Skin of body (tissue), 2 donors: ENCODE results near the gene NT5M. TPM values are rescaled to one million over a fixed set of nuclear protein-coding genes. Genes with fewer than 3 reads are reported as not detected.

Experiments used
- DNase-seq: peaks from one replicate; lab custom pipeline; 2025; lab: John Stamatoyannopoulos, UW
- total RNA-seq: library from RNA; depleted of rRNA; stranded (reverse); fragments of >200 nt; gene quantifications from one replicate; pipeline ENCODE4 v1.2.3, GENCODE V29; 2014

NT5M gene
- total RNA-seq, 1 donor from 2014 or later: 0.99 TPM

DNA sequence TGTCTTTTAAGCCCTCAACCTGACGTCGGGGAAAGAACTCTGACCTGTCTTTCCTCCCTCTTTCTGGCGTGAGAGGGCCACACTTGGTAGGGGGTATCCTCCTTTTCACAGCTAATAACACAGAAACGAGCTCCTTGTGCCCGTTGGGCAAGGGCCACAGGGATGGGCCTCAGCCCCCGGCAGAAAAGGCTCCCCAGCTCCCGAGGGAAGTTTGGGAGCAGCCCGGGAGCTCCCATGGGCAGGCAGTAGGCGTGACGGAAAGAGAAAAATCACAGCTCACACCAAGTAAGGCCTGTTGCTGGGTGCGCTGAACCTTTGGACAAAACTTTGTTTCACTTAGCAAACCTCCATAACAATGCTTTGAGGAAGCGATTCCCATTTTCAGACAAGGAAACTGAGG is 90.8 kb downstream of the NT5M start:
- DNase-seq: no peak

DNA sequence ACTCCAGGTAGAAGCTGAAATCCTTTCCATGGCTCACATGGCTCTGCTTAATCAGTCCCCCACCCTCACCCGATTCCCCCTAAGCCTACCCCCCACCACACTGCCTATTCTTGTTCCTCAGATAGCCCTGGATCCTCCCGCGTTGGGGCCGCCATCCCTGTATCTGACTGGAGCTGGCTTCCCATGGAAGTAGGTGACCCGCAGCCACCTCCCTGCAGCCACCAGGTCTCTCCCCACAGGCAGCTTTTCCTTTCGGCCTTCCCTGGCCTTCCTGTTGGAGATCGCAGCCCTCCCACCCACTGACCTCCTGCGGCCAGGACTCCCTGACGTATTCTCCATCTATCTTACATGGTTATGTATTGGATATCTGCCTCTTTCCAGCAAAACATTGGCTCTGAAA is 91.3 kb downstream of the NT5M start:
- no peak for DNase-seq

DNA sequence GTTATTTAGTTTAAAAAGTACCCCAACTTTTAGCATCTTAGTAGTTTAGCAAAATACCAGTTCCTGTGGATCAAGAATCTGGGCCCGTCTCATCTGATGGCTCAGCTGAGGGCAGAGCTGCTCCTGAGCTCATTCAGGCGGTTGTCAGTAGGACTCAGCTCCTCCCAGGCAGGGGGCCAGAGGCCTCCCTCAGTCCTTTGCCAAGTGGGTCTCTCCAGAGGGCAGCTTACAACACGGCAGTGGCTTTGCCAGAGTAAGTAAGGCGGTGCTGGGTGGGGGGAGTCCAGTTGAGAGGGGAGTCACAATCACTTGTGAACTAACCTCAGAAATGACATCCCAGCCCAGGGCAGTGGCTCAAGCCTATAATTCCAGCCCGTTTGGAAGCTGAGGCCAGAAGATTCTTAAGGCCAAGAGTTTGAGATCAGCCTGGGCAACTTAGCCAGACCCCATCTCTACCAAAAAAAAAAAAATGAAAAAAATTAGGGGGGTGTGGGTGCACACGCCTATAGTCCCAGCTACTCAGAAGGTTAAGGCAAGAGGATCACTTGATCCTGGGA is 92.2 kb downstream of the NT5M start:
- DNase-seq: no peak

DNA sequence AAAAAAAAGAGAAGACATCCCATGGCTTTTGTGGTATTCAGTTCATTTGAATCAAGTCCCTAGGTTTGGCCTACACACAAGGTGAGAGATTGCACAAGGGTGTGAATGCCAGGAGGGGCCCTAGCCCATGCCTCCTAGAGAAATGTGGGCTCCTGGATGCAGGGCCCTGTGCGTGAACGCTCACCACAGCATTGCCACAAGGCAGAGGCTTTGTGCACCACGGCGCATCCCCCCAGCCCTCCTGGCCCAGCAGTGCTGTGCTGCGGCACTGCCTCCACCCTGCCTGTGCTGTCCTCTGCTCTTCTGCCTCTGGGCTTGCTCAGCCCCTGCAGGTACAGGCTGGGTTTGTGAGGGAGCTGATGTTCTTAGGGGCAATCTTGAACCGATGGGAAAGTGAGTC is 92.7 kb downstream of the NT5M start:
- DNase-seq: no peak

Other genes starting within 250 kb of the NT5M start
- gene PLD6, start 97.0 kb upstream of the NT5M start, total RNA-seq: 5.2 TPM
- 58.5 TPM for gene FLCN, start 66.2 kb upstream of the NT5M start, total RNA-seq
- 58.9 TPM for gene COPS3, start 22.1 kb upstream of the NT5M start, total RNA-seq
- gene MED9, start 173.6 kb downstream of the NT5M start, total RNA-seq: 12.2 TPM
- gene RASD1, start 193.0 kb downstream of the NT5M start, total RNA-seq: 14.8 TPM